OCI-LY1 (cell line): ENCODE data around the gene USP48.

Experiments
- CTCF ChIP-seq: fragments of 200-600 bp; sonication (generic), shearing (Covaris generic); IDR thresholded peaks from 2 replicates; pipeline ENCODE4 v1.5.1; 2017; ENCODE audit warnings: mild to moderate bottlenecking, antibody characterized with exemption, low read length, moderate library complexity, mixed read lengths
- EZH2 ChIP-seq: fragments of 200-600 bp; sonication (generic), shearing (Covaris generic); IDR thresholded peaks from 2 replicates; pipeline ENCODE4 v1.8.0; 2017; ENCODE audit warnings: borderline replicate concordance, mixed run types, mild to moderate bottlenecking, antibody characterized with exemption, low read length, moderate library complexity, mixed read lengths

DNA sequence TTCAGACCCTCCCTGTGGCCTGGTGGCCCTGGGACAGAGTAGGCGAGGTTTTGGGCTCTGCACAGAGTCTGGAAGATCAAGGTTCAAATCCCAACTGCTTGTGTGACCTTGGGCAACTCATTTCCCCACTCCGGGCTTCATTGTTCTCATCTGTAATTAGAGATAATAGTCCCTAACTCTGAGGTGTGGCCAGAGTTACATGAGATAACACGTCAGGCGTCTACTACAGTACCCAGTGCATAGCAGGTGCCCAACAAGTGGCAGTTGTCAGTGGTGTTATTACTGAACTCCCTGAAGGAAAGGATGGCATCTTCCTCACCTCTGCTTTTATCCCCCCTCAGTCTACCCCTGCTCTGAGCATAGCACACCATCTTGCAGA, 134.6 kb downstream of the USP48 start:
- TF ChIP-seq CTCF: no peak
- TF ChIP-seq EZH2: no peak
